ENCODE data around the gene MEAK7. TPM values are rescaled to one million over a fixed set of nuclear protein-coding genes. Genes with fewer than 3 reads are reported as not detected.

The MEAK7 gene
- total RNA-seq, 1 experiment from 2014 or later = 30.9 TPM

GRCh38 chr16:84534815-84535214, 30.4 kb upstream of the MEAK7 start:
- Histone ChIP-seq H3K4me3 (ENCODE audit: low read depth, low read length) (no peak overlapping the region), H3K9me3 (peaks cover 1% of the 10 kb centered on the region; the same call in 1 of the 2 replicates), H3K4me1 (peaks cover 81% of the 10 kb centered on the region), H3K36me3 (ENCODE audit: control insufficient read depth, insufficient read depth, low read length) (0 out of 2 replicates have a peak, but pooled peaks cover 1% of the 10 kb centered on the region), H3K27me3 (replicated peaks; ENCODE audit: control insufficient read depth, insufficient read depth, low read length) (no peaks in the 10 kb centered on the region)
- intact Hi-C loops (cut with micrococcal nuclease; ENCODE audit: unreplicated experiment) = loop anchor here (1.0 kb wide), 3 partner anchors 21 to 34 kb away; no protein-coding TSS in a partner anchor
- BruUV-seq (replicated peaks) = no TSS peak
- TF ChIP-seq CTCF (IDR thresholded peaks at IDR 0.05; ENCODE audit: insufficient read depth in 1 of 2, low read depth in 1 of 2, low read length in 1 of 2, severe bottlenecking in 1 of 2, unreplicated experiment in 1 of 2) = no peak
- CTCF ChIA-PET = interaction anchor here (1.1 kb wide), 1 partner anchor 35 kb away, joined by 4 read pairs; no protein-coding TSS in a partner anchor
- Mint-ChIP-seq H3K9me3 (ENCODE audit: unreplicated experiment) (peaks cover under 1% of the 10 kb centered on the region), H3K27ac (ENCODE audit: unreplicated experiment) (peak overlapping the region; percentile 80), H3K27me3 (ENCODE audit: insufficient read depth, unreplicated experiment) (no peaks in the 10 kb centered on the region), H3K36me3 (ENCODE audit: insufficient read depth, unreplicated experiment) (peaks cover 33% of the 10 kb centered on the region), H3K4me1 (ENCODE audit: low read depth, unreplicated experiment) (peaks cover 41% of the 10 kb centered on the region), H3K4me3 (ENCODE audit: unreplicated experiment) (peak overlapping the region; percentile 61)
- DNase-seq = no peak
- POLR2A ChIA-PET = interaction anchor here (0.6 kb wide), 1 partner anchor 30 kb away, joined by 6 read pairs; no protein-coding TSS in a partner anchor

GRCh38 chr16:84532855-84533486, 28.5 kb upstream of the MEAK7 start:
- peaks cover 6% of the 10 kb centered on the region; the same call in 1 of the 2 replicates for H3K9me3 ChIP-seq
- peaks cover 68% of the 10 kb centered on the region for H3K4me1 ChIP-seq
- POLR2A ChIA-PET = interaction anchor here (0.8 to 1.2 kb wide), 2 partner anchors 14 to 86 kb away, joined by 3 to 4 read pairs; no protein-coding TSS in a partner anchor
- Mint-ChIP-seq H3K27me3 (ENCODE audit: insufficient read depth, unreplicated experiment) (no peaks in the 10 kb centered on the region), H3K9me3 (ENCODE audit: unreplicated experiment) (peaks cover 12% of the 10 kb centered on the region), H3K27ac (ENCODE audit: unreplicated experiment) (peak overlapping the region; percentile 96), H3K4me3 (ENCODE audit: unreplicated experiment) (peak overlapping the region; percentile 64), H3K4me1 (ENCODE audit: low read depth, unreplicated experiment) (peaks cover 40% of the 10 kb centered on the region), H3K36me3 (ENCODE audit: insufficient read depth, unreplicated experiment) (peaks cover 35% of the 10 kb centered on the region)
- TF ChIP-seq CTCF (IDR thresholded peaks at IDR 0.05; ENCODE audit: insufficient read depth in 1 of 2, low read depth in 1 of 2, low read length in 1 of 2, severe bottlenecking in 1 of 2, unreplicated experiment in 1 of 2) = no peak
- intact Hi-C loops (cut with micrococcal nuclease; ENCODE audit: unreplicated experiment) = loop anchor here (1.0 kb wide), 1 partner anchor 85 kb away; the partner anchor contains the start of gene COTL1
- no peak overlapping the region for H3K4me3 ChIP-seq (ENCODE audit: low read depth, low read length)
- DNase-seq = no peak
- CTCF ChIA-PET = interaction anchor here (1.0 to 1.6 kb wide), 4 partner anchors 9 to 28 kb away, joined by 3 to 5 read pairs (median 4); no protein-coding TSS in a partner anchor
- no TSS peak for BruUV-seq (replicated peaks)
- 0 out of 2 replicates have a peak, but pooled peaks cover 1% of the 10 kb centered on the region for H3K36me3 ChIP-seq (ENCODE audit: control insufficient read depth, insufficient read depth, low read length)
- H3K27me3 ChIP-seq (replicated peaks; ENCODE audit: control insufficient read depth, insufficient read depth, low read length) = no peaks in the 10 kb centered on the region

- H3K36me3 Mint-ChIP-seq (ENCODE audit: insufficient read depth, unreplicated experiment) = peaks cover 35% of the 10 kb centered on the region
- no peaks in the 10 kb centered on the region for H3K27me3 ChIP-seq (replicated peaks; ENCODE audit: control insufficient read depth, insufficient read depth, low read length)
- ChIA-PET POLR2A (interaction anchor here (0.8 to 1.2 kb wide), 5 partner anchors 15 to 87 kb away, joined by 3 to 4 read pairs (median 4); no protein-coding TSS in a partner anchor), CTCF (interaction anchor here (0.5 to 1.6 kb wide), 7 partner anchors 10 to 221 kb away, joined by 3 to 5 read pairs (median 3); no protein-coding TSS in a partner anchor)
- H3K36me3 ChIP-seq (ENCODE audit: control insufficient read depth, insufficient read depth, low read length) = 0 out of 2 replicates have a peak, but pooled peaks cover 1% of the 10 kb centered on the region
- DNase-seq = peak; percentile 73 to 87
- peaks cover 40% of the 10 kb centered on the region for H3K4me1 Mint-ChIP-seq (ENCODE audit: low read depth, unreplicated experiment)
- BruUV-seq (replicated peaks) = no TSS peak
- peaks cover 6% of the 10 kb centered on the region; the same call in 1 of the 2 replicates for H3K9me3 ChIP-seq
- peak overlapping the region; percentile 64 for H3K4me3 Mint-ChIP-seq (ENCODE audit: unreplicated experiment)
- H3K4me1 ChIP-seq = peaks cover 61% of the 10 kb centered on the region
- peak overlapping the region; percentile 96 for H3K27ac Mint-ChIP-seq (ENCODE audit: unreplicated experiment)
- no peak for TF ChIP-seq CTCF (IDR thresholded peaks at IDR 0.05; ENCODE audit: insufficient read depth in 1 of 2, low read depth in 1 of 2, low read length in 1 of 2, severe bottlenecking in 1 of 2, unreplicated experiment in 1 of 2)
- H3K27me3 Mint-ChIP-seq (ENCODE audit: insufficient read depth, unreplicated experiment) = no peaks in the 10 kb centered on the region
- intact Hi-C loops (cut with micrococcal nuclease; ENCODE audit: unreplicated experiment) = loop anchor here (1.0 kb wide), 1 partner anchor 86 kb away; the partner anchor contains the start of gene COTL1
- peaks cover 12% of the 10 kb centered on the region for H3K9me3 Mint-ChIP-seq (ENCODE audit: unreplicated experiment)
- H3K4me3 ChIP-seq (ENCODE audit: low read depth, low read length) = no peak overlapping the region
These were observed 27.8 kb upstream of the MEAK7 start for GRCh38 chr16:84532291-84532724.
